ENCODE results near the gene CCM2. TPM values are rescaled to one million over a fixed set of nuclear protein-coding genes. Genes with fewer than 3 reads are reported as not detected.
A peak's percentile ranks its signal among the peaks of the same experiment; 100 is the strongest.

CCM2 gene
- total RNA-seq, 1 donor from 2014 or later: 19.7 TPM

DNA sequence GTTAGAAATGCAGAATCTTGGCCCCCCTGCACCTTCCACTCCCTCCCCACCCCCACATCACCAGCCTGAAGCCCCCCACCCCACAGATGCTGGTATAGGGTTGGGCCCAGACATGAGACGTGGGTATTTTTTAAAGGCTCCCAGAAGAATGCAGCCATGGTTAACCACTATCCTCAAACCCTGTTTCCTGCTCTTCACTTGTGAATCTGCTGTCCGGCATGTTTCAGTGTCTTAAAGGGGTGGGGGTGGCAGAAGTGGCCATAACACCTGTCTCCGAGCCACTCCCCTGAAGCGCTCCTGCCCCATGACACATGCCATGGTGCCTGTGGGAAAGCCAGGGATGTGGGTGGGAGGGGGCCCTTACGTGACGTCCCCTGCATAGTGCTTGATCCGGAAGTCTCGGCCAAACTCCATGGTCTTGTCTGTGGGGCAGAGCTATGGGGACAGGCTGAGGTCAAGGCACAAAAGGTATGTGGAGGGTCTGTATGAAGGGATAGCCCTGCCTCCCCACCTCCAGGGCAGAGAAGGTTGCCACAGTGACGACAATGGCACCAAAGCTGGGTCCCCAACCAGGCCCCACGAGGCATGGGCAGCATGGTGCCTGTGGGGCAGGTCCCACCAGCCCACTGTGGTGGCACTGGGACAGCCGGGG lies 30.8 kb upstream of the CCM2 start:
- no peak for DNase-seq

DNA sequence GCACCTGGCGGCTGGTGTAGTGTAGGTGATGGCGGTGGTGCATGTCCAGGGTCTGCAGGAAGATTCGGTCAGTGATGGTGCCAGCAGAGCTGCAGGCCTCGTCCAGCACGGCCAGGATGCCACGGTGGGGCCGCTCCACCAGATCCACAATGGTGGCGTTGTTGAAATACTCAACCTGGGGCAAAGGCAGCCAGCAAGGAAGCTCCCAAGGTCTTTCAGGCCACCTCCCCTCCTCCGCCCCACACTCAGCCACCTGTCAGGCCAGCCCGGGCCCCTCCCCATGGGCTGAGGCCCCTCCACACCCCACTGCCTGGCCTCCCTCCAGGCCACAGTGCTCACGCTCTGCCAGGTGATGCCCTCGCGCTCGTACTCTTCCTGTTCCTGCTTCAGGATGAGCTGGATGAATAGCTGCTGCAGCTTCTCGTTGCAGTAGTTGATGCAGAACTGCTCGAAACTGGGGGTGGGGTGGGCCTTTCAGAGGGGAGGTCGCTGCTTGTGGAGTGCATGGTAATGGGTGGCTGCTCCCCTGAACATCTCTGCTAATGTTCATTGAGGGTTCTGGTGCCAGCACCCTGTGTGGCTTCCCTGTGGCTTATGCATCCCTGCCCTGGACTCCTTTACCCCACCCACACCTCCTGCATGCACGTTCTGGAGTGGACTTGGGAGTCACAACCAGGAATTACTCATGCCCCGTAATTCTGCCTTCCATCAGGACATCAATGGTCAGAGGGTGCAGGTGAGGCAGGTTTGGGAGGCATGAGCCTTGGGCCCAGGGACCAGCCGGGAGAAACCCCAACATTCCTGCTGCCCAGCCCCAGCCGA lies 30.1 kb upstream of the CCM2 start:
- DNase-seq: no peak

DNA sequence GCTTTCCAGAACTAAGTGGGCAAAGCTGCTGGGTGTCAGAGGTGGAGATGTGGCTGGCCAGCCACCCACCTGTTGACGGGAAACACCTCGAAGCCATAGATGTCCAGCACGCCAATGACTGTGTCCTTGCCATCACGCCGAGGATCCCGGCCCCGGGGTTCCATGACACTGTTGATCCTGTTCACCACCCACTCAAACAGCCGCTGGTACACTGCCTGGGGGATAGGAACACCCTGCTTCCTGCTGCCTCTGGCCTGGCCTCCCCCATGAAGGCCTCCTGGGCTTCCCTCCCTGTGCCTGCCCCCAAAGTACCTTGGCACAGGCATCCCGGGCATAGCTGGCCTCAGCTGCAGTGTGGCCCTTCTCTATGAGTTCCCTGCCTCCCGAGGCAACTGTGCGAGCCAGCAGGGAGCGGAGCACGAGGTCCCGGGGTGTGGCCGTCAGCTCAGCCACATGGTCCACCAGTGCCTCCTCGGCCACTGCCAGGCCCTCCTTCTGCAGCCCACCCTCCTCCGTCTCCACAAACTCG lies 29.4 kb upstream of the CCM2 start:
- DNase-seq: no peak

DNA sequence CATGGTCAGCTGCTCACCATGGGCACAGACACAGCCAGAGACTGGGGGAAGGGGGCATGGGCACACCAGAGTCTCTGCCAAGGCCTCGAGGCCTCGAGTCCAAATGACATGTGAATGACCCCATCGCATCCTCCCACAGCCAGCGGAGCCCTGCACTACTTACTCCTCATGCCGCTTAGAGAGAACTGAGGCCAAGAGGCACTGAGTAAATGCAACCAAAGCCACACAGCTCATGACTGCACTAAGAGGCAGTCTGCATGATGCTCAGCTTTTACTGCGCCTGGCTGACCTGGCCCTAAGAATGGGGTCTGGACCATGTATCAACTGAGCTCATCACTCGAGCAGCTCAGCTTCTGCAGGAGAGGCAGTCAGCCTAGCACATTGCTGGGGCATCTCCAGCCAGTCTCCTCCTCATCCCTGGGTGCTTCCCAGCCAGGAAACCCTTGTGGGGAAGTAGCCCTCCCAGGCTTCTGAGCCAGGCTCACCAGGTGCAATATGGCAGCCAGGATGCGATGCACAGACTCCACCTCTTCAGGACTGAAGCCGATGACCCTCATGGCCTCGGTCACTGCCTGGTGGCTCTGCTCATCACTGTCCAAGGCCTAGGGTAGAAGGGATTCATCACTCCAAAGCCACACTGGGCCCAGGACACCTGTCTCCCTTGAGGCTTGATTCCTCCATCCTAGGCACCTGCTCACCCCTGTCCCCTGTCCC lies 28.7 kb upstream of the CCM2 start:
- no peak for DNase-seq

DNA sequence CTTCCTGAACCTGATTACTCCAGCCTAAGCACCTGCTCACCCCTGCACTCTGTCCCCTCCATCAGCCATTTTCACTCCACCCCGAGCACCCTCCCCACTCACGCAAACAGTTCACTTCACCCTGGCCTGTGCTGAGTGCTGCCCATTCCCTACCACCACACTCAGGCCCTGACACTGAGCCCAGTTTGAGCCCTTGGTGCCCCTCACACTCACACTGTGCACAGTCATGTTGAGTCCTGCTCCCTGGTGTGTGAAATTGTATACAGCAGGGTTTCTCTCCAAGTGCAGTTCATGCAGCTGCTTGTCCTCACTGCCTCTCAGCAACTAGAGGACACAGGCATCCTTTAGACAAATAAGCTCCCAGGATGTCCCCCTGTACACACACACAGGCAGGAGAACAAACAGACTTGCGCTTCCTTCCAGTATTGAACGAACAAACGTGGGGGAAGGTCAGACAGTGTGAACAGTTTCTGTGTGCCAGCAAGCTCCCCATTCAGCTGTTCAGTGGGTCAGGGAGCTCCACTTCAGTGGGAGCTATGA lies 28.0 kb upstream of the CCM2 start:
- no peak for DNase-seq

DNA sequence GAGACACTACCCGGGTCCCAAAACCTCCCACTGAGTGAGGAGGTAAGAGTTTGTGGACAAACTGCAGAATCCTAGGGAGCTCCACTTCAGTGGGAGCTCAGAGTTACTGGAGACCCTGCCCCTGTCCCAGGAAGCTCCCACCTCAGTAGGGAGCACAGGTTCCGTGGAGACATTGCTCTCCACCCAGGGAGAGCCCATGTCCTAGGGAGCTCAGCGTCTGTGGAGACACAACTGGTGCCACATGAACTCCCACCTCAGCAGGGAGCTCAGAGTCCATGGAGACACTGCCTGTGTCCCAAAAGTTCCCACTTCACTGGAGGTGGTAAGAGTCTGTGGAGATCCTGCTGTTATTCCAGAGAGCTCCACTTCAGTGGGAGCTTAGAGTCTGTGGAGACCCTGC lies 27.4 kb upstream of the CCM2 start:
- no peak for DNase-seq

DNA sequence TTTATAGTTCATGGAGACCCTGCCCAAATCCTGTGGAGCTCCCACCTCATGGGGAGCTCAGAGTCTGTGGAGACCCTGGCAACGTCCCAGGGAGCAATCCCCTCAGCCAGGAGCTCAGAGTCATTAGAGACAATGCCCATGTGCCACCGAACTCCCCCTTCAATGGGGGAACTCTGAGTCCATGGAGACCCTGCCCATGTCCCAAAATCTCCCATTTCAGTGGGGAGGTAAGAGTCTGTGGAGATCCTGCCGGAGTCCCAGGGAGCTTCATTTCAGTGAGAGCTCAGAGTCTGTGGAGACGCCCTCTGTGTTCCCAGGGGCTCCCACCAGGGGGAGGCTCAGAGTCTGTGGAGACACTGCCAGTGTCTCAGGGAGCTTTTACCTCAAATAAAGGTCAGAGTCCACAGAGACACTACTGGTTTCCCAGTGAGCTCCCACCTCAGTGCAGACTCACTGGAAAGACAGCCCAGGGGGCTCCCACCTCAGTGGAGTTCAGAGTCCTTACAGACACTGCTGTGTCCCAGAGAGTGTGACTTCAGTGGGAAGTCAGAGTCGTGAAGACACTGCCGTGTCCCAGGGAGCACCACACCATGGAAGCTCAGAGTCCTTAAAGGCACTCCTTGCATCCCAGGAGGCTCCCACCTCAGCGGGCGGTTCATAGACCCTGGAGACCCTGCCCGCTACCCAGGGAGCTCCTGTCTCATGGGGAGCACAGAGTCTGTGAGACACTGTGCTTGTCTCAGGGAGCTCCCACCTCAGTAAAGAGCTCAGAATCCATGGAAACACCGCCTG lies 26.2 kb upstream of the CCM2 start:
- no peak for DNase-seq

DNA sequence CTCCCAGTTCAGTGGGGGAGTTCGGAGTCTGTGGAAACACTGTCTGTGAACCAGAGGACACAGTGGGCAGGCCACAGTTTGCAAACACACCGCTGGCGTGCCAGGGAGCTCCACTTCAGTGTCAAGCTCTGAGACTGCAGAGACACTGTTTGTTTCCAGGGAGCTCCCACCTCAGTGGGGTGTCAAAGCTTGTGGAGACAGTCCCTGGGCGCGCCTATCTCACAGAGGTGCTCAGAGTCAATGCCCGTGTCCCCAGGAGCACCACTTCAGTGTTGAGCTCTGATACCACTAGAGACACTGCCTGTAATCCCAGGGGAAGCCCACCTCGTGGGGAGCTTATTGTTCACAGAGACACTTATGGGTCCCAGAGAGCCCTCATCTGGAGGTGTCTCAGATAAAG lies 25.5 kb upstream of the CCM2 start:
- DNase-seq: no peak

DNA sequence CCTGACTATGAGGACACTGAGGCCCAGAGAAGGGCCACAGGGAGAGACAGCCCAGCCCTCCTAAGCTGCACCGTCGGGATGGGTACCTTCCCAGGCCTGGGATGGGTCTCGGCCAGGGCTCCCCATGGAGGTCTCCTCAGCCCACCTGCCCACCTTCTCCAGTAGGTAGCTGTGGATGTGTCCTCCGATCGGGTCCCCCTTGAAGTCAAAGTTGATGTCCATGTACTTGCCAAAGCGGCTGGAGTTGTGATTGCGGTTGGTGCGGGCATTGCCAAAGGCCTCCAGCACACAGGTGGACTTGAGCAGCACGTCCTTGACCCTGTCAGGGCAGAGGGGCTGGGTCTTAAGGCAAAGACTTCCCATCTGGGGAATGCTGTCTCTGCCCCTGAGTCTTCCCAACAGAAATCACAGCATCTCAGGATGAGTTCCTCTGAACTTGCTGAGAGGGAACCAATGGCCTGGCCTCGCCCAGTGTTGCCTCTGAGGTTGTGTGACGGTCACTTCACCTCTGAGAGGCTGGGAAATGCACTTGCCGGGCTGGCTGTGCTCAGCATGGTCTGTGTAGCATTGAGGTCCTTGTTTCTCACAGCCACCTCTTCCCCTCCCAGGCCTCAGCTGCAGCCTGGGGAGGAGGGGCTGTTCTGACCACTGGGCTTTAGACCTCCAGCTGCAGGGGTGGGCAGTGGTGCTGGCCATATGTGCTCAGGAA lies 24.5 kb upstream of the CCM2 start:
- DNase-seq: no peak

DNA sequence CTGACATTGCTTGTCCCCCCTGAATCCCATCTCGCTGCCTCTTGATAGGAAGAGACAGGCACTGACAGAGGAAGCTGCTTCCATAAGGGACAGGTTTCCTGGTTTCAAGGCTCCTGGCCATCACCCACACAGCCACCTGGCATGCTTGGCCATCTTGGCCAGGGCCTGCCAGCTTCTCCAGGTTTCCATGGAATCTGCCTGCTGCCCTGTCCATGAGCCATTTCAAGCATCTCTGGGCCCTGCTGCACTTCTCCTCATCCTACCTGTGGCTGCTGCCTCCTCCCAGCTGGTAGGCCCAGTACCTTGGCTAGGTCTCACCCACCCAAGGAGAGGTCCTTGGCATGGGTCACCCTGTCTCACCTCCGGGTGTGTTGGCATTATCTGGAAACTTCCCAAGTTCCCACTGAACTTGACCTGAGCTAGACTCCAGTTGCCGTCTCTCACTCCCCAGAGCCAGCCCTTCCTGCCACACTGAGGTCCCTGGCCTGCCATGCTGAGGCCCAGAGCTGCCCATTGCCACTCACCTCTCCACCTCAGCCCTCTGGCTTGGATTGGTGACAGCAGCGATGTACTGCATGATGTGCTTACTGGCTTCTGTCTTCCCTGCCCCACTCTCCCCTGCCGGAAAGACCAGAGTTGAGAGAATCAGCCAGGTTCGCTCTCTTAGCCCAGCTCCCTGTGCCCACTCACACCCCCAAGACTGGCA lies 23.8 kb upstream of the CCM2 start:
- DNase-seq: no peak

DNA sequence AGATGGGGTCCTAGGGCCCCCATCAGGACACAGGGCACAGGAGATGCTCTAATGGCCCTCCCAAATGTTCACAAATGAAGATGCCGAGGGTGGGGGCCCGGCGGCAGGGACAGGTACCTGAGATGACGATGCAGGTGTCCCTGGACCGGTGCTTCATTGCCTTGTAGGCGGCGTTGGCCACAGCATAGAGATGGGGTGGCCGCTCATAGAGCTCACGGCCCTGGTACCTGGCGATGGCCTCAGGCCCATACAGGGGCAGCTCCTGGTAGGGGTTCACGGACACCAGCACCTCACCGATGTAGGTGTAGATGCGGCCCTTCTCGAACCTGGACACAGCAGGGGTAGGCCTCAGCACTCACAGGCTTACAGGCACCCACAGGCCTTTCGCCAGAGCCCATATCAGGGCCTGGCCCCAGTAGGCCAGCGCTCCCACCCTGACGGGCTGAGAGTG lies 23.2 kb upstream of the CCM2 start:
- DNase-seq: no peak

DNA sequence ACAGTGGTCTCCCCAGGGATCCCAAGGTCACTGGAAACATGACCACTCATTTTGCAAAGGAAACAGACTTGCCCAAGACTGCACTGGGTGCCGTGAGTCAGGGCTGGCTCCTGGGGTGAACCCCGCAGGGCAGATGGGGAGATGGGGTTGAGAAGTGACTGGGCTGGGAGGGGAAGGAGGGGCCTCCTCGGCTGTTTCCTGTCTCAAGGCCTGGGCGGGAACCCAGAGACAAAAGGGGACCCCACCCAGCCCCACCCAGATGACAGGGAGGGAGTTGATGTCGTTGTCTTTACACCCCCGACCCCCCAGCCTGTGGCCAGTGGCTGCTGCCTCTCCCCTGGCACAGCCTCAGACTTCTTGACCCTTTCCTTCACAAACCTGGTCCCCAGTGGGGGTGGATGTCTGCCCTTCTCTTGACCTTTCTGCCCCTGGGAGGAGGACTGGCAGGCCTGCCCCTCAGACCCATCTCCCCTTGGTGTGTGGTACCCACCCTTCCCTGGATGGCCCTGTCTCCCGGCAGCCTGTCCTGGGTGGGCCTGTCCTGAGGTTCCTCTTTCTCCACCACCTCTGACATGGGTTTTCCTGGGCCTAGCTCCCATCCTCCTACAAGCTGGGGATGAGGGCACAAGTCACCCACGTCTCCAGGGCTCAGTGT lies 22.6 kb upstream of the CCM2 start:
- no peak for DNase-seq

DNA sequence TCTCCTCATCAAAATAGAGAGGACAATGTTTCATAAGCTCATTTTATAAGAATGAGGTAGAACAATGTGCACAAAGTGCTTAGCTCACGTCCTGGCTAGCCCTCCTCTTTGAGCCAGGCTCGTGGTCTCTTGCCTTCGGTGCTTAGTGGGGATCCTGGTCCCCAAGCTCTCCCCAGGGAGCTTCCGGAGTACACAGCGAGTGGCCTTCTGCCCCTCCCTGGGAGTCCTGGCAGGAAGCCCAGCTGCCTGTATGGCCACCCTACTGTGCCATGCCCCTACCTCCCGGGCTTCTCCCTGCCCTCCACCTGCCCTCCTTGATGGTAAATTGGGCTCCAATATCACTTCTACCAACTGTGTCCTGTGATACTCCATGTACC lies 22.1 kb upstream of the CCM2 start:
- no peak for DNase-seq

DNA sequence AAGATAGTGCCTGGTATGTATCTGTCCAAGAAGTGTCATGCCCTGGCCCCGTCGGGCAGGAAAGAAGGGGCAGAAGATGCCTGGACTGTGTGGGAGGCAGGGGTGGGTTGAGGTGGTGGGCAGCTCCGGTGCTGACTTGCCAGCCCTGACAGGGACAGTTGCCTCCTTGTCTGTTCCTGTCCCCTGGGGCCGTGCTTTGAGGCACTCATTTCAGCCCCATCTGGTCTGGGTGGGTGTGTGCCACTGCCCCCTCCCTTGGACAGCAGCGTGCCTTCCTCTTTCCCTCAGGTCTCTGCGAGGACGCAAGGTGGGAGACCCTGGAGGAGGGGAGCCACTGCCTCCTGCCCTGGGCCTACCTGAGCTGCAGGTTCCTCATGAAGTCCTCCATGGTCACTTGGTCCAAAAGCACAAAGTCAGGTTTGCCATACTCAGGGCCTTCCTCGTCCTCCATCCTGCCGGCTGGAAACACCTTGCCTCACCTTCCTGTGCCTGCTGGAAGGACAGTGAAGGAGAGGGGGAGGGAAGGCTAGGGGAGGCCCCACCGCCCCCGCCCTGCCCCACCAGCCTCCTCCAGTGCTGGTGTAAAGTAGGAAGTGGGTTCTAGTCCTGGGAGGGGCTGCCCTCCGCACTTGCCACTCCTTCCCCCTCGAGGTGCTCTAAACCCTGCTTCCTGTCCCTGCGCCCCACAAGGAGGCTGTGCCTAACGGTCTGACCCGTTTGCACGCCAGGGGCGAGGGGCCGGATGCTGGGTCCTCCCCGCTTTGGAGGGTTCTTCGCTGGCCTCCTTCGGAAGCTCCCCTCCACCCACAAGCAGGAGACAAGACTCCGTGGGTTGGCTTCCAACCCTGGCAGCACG lies 21.3 kb upstream of the CCM2 start, which contains the start of gene MYO1G:
MYO1G (minus strand) TSS at position 505 of the 856 bp plus-strand sequence; CDS start at position 451, 54 bp downstream.
- DNase-seq: no peak

DNA sequence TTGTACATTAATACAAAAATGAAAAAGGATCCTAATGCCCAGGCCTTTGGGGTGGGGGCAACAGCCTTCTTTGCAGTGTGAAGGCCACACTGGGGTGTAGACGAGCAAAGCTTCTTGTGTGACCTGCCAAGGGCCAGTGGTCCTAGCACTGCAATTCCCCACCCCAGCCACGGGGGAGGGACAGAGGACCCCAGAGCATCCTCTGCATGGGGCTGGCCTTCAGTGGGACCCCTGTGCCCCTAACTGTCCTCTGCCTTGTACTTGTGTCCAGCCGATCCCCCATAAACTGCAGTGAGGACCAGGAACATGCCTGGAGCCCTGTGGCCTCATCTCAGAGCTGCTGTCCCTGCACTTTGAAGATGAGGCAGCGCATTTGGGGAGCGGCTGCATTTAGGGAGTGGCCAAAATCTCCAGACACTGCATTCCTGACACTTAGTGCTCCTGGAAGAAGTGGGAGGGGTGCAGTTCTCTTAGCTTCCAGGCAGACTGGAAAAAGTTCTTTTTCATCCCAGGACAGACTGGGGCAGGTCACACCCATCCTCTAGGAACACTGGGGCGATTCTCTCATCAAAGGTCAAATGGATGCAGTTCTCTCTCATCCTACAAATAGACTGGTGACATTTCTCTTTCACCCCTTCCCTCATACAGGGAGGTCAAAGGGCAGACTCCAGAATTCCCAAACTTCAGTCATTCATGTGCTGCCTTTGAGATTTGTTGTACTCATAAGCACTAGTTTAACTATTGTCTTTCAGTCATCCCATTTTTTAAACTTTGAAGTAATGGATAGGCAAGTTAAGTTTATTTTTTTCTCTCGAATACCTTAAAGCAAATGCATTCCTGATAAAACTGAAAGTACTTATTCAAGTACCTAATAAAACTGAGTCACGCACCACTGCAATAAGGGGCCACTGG lies 20.3 kb upstream of the CCM2 start:
- peak; percentile 35 for DNase-seq

DNA sequence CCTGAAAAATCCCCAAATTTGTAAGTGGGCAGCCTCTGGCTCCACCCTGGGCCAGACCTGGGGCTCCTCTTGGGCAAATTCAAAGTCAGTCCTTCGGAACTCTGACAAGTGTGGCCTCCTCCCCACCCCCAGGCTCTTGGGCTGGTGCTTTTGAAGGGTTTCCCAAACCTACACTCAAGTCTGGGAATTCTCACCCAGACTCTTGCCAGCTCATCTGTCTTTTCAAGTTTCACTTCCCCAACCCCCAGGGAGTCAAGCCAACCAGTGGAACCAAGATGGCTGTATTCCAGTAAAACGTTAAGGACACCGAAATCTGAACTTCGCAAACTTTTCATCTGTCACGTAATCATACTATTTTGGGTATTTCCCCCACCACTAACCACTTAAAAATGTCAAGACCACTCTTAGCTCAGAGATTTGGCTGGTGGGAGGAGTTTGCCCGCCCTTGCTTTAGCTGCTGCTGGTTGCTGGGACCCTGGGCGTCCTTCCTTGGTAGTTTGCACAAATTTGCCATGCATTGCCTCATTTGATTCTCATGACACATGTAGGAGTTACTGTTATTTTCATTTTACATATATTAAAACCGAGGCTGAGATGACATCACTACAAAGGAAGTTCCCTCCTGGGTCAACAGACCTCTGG lies 19.5 kb upstream of the CCM2 start:
- no peak for DNase-seq

DNA sequence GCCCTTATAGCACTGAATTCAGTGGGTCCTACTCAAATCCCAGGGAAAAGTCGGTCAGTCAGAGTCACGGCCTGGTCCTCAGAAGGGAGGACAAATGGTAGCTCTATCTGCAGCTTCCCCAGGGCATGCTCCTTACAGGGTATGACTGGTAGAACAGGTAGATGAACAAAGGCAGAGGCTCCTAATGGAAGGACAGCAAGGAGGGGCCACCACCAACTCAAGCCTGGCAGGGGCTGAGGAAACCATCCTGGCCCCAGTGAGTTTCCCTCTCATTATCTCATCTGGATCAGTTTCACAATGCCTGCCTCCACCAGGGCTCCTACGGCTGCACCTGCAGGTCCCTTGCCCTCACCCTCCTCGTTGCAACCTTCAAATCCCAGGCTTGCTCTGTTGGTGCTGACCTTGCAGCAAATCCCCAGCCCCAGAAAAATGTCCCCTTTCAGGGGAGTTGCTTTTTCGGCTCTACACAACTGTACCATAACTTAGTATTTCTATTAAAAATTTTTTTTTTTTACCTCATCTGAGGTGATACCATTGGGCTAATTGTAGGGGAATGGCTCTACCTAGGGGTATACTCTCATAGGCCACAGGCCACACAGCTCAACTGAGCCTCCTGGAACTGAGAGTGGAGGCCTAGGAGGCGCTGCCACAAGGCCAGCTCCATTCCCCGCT lies 18.8 kb upstream of the CCM2 start:
- DNase-seq: no peak

All from skin of body (tissue), 2 donors.